A549 (cell line): ENCODE measurements around the gene LY6G5C. TPM values are rescaled to one million over a fixed set of nuclear protein-coding genes. Genes with fewer than 3 reads are reported as not detected.

Experiments used
- ATAC-seq, 2 experiments: fragments of 200-7000 bp in 1 of 2; fragments of >200 bp in 1 of 2; cut with Nextera tagmentation in 1 of 2; cut with Tn5 transposase in 1 of 2; 3 replicates each; pipeline versions ENCODE4 v1.8.0 to v1.9.1; 2018 to 2020; ENCODE audit warnings: mild to moderate bottlenecking in 1 of 2, moderate library complexity in 1 of 2
- CTCF ChIA-PET: fragments of 300-600 bp; sonication (Branson Sonifier 250); formaldehyde crosslinking; extraction: SDS; loops from one replicate; lab custom pipeline; 2021; ENCODE audit warnings: antibody characterized with exemption, inconsistent platforms; lab: Yijun Ruan, JAX
- POLR2A ChIA-PET: fragments of 350-600 bp; formaldehyde crosslinking; extraction: SDS; loops from one replicate; lab custom pipeline; 2021; ENCODE audit warnings: antibody characterized with exemption, inconsistent platforms; lab: Yijun Ruan, JAX
- DNase-seq, 2 experiments: peaks; one replicate each; pipeline versions ENCODE4 v3.0.0 to v3.0.0-alpha.2; 2011 to 2016; ENCODE audit warnings: low read depth in 1 of 2, low spot score in 1 of 2
- FAIRE-seq: peaks from 2 replicates; lab custom pipeline; 2011; peaks lifted over from hg19 to GRCh38; lab: Jason Lieb, UNC
- H3K27ac ChIP-seq, 2 experiments: fragments of >200 bp; sonication (Bioruptor Twin); formaldehyde crosslinking; 3 replicates each; pipeline ENCODE4 v1.5.1; 2016 to 2017
- H3K4me1 ChIP-seq: fragments of >200 bp; sonication (Bioruptor Twin); formaldehyde crosslinking; 3 replicates; pipeline ENCODE4 v1.6.1; 2016
- H3K4me2 ChIP-seq: fragments of >200 bp; sonication (Bioruptor Twin); formaldehyde crosslinking; 3 replicates; pipeline ENCODE4 v1.6.1; 2016
- H3K4me3 ChIP-seq: fragments of >200 bp; sonication (Bioruptor Twin); formaldehyde crosslinking; 3 replicates; pipeline ENCODE4 v1.5.1; 2016
- H3K9me3 ChIP-seq: fragments of >200 bp; sonication (Bioruptor Twin); formaldehyde crosslinking; 3 replicates; pipeline ENCODE4 v1.6.1; 2016
- CEBPB ChIP-seq, 2 experiments: fragments of >200 bp in 1 of 2; sonication (Bioruptor Twin) in 1 of 2; formaldehyde crosslinking in 1 of 2; IDR thresholded peaks; 2 replicates each; pipeline ENCODE4 v1.6.1; 2012 to 2016
- CHD2 ChIP-seq: fragments of 150-350 bp; IDR thresholded peaks from 2 replicates; pipeline ENCODE4 v1.6.1; 2014; ENCODE audit warnings: low read length; ENCODE audit not compliant: partially characterized antibody
- CTCF ChIP-seq: fragments of >200 bp; sonication (Bioruptor Twin); formaldehyde crosslinking; IDR thresholded peaks from 3 replicates; pipeline ENCODE4 v1.5.1; 2016
- FOSB ChIP-seq: fragments of 250-450 bp; sonication (Bioruptor Pico); IDR thresholded peaks from 2 replicates; pipeline ENCODE4 v1.5.0; 2020; ENCODE audit warnings: mild to moderate bottlenecking, moderate library complexity
- FOSL2 ChIP-seq, 2 experiments: fragments of 450-650 bp in 1 of 2; fragments of >200 bp in 1 of 2; sonication (Bioruptor Twin) in 1 of 2; formaldehyde crosslinking; IDR thresholded peaks; 2 replicates each; pipeline versions ENCODE4 v1.5.0 to v1.6.1; 2016 to 2020; ENCODE audit warnings: mild to moderate bottlenecking in 1 of 2, moderate library complexity in 1 of 2
- HEYL ChIP-seq: fragments of 250-450 bp; sonication (Bioruptor Pico); IDR thresholded peaks from 2 replicates; pipeline ENCODE4 v1.8.0; 2021; ENCODE audit warnings: mild to moderate bottlenecking, moderate library complexity
- HOXA7 ChIP-seq: fragments of 250-450 bp; sonication (Bioruptor Pico); IDR thresholded peaks from 2 replicates; pipeline ENCODE4 v1.5.0; 2020; ENCODE audit warnings: mild to moderate bottlenecking, moderate library complexity
- HOXB13 ChIP-seq: fragments of 250-450 bp; sonication (Bioruptor Pico); IDR thresholded peaks from 2 replicates; pipeline ENCODE4 v1.5.0; 2020; ENCODE audit warnings: low read depth, mild to moderate bottlenecking, moderate library complexity
- JUN ChIP-seq, 2 experiments: fragments of >200 bp; sonication (Bioruptor Twin); formaldehyde crosslinking; IDR thresholded peaks; 2 replicates in 1 of 2; 3 replicates in 1 of 2; pipeline ENCODE4 v1.6.1; 2016 to 2017
- JUNB ChIP-seq: fragments of >200 bp; sonication (Bioruptor Twin); formaldehyde crosslinking; IDR thresholded peaks from 2 replicates; pipeline ENCODE4 v1.6.1; 2016
- KDM1A ChIP-seq: fragments of 200-600 bp; sonication (generic); IDR thresholded peaks from 2 replicates; pipeline ENCODE4 v1.6.1; 2016; ENCODE audit warnings: low read depth, mild to moderate bottlenecking
- MAZ ChIP-seq: fragments of 150-350 bp; IDR thresholded peaks from 2 replicates; pipeline ENCODE4 v1.6.1; 2014; ENCODE audit warnings: antibody characterized with exemption, low read depth, low read length, borderline replicate concordance
- NPAS2 ChIP-seq: fragments of 250-450 bp; sonication (Bioruptor Pico); IDR thresholded peaks from 2 replicates; pipeline ENCODE4 v1.8.0; 2022; ENCODE audit warnings: mild to moderate bottlenecking, moderate library complexity, borderline replicate concordance
- POLR2A ChIP-seq: IDR thresholded peaks from 2 replicates; pipeline ENCODE4 v1.6.1; 2012; ENCODE audit warnings: mild to moderate bottlenecking, low read length
- RARB ChIP-seq: fragments of 250-450 bp; sonication (Bioruptor Pico); IDR thresholded peaks from 2 replicates; pipeline ENCODE4 v1.8.0; 2021; ENCODE audit warnings: mild to moderate bottlenecking, moderate library complexity
- SMC3 ChIP-seq: fragments of >200 bp; sonication (Bioruptor Twin); formaldehyde crosslinking; IDR thresholded peaks from 3 replicates; pipeline ENCODE4 v1.6.1; 2018; ENCODE audit warnings: inconsistent platforms
- ZC3H11A ChIP-seq: fragments of 450-650 bp; IDR thresholded peaks from 2 replicates; pipeline ENCODE4 v1.6.1; 2014; ENCODE audit warnings: antibody characterized with exemption, mild to moderate bottlenecking
- ZFP36 ChIP-seq: fragments of 450-650 bp; IDR thresholded peaks from 2 replicates; pipeline ENCODE4 v1.6.1; 2014; ENCODE audit warnings: borderline replicate concordance; ENCODE audit not compliant: partially characterized antibody
- WGBS: methylation state at CpG from one replicate; pipeline ENCODE4 v1.1.6; 2017; ENCODE audit errors: missing lambda C conversion rate; 5-methylcytosine and 5-hydroxymethylcytosine counted together
- polyA plus RNA-seq, 4 experiments: library from polyadenylated mRNA; depleted of rRNA in 3 of 4; stranded (reverse); fragments of >200 nt; fragmentation: RNase III in 1 of 4; extraction: RNeasy Plus Mini Kit Qiagen cat#74134 plus additional on column Dnase treatment in 1 of 4; gene quantifications; 2 replicates in 3 of 4; 3 replicates in 1 of 4; pipeline ENCODE4 v1.2.3, GENCODE V29; 2011 to 2017
- TF ChIP-seq, protein P1 (sequence below): fragments of 150-350 bp; IDR thresholded peaks from 2 replicates; pipeline ENCODE4 v1.6.1; 2014; ENCODE audit warnings: low read depth, mild to moderate bottlenecking, low read length
- TF ChIP-seq, protein P2 (sequence below): fragments of >200 bp; sonication (Bioruptor Twin); formaldehyde crosslinking; IDR thresholded peaks from 2 replicates; pipeline ENCODE4 v1.6.1; 2016
- TF ChIP-seq, protein P3 (sequence below): IDR thresholded peaks from 2 replicates; pipeline ENCODE4 v1.6.1; 2012; ENCODE audit warnings: low read depth, borderline replicate concordance

LY6G5C gene
- polyA plus RNA-seq, 2 of the 4 experiments (the other 2 are of a cell fraction) = 1.2 to 1.6 TPM

GRCh38 chr6:31634131-31634530 is 46.7 kb downstream of the LY6G5C start (continued):
- TF ChIP-seq ZFP36 = no peak
- no peak for TF ChIP-seq HOXA7 (CRISPR knock-in tag)
- TF ChIP-seq, protein P1, sequence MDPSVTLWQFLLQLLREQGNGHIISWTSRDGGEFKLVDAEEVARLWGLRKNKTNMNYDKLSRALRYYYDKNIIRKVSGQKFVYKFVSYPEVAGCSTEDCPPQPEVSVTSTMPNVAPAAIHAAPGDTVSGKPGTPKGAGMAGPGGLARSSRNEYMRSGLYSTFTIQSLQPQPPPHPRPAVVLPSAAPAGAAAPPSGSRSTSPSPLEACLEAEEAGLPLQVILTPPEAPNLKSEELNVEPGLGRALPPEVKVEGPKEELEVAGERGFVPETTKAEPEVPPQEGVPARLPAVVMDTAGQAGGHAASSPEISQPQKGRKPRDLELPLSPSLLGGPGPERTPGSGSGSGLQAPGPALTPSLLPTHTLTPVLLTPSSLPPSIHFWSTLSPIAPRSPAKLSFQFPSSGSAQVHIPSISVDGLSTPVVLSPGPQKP = no peak
- TF ChIP-seq RARB = no peak
- TF ChIP-seq NPAS2 (CRISPR knock-in tag) = no peak
- TF ChIP-seq JUN (IDR thresholded peaks at IDR 0.05) = no peak

DNA sequence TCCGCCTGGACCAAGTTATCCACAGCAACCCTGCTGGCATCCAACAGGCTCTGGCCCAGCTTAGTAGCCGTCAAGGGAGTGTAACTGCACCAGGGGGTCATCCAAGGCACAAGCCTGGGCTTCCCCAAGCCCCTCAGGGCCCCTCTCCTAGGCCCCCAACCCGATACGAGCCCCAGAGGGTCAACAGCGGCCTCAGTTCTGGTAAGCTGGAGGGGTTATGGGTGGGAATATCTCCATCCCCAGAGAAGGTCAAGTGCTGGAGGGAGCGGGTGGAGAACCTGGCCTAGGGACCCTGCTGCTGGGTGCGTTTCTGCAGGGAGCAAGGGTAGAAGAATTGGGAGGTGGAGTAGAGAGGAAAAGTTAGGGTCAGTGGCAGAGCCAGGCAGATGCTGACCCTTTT is 47.4 kb downstream of the LY6G5C start:
- DNase-seq (no peak), FAIRE-seq (no peak)
- TF ChIP-seq CHD2 (no peak), SMC3 (no peak), CEBPB (IDR thresholded peaks at IDR 0.05) (no peak), POLR2A (no peak), FOSB (no peak), ZC3H11A (no peak), FOSL2 (IDR thresholded peaks at IDR 0.05) (no peak), FOSL2 (CRISPR knock-in tag; IDR thresholded peaks at IDR 0.05) (no peak), KDM1A (no peak), HOXB13 (CRISPR knock-in tag) (no peak), HEYL (no peak)
- TF ChIP-seq, protein P2, sequence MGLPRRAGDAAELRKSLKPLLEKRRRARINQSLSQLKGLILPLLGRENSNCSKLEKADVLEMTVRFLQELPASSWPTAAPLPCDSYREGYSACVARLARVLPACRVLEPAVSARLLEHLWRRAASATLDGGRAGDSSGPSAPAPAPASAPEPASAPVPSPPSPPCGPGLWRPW = no peak
- TF ChIP-seq, all 56 proteins: peak for 0
- ChIA-PET CTCF (interaction anchor here (0.7 to 2.2 kb wide), 2 partner anchors 8 to 87 kb away, joined by 3 to 7 read pairs; partner anchors contain the start of genes ATP6V1G2 and NFKBIL1), POLR2A (interaction anchor here (0.8 kb wide), 1 partner anchor 11 kb away, joined by 3 read pairs; no protein-coding TSS in a partner anchor)
- Histone ChIP-seq H3K4me3 (no peak overlapping the region), H3K4me2 (no peak overlapping the region), H3K9me3 (no peaks in the 10 kb centered on the region), H3K4me1 (no peaks in the 10 kb centered on the region), H3K27ac (no peak overlapping the region)
- 95% methylated on average over 3 of the region's 7 CpGs for WGBS
- no peak for ATAC-seq

DNA sequence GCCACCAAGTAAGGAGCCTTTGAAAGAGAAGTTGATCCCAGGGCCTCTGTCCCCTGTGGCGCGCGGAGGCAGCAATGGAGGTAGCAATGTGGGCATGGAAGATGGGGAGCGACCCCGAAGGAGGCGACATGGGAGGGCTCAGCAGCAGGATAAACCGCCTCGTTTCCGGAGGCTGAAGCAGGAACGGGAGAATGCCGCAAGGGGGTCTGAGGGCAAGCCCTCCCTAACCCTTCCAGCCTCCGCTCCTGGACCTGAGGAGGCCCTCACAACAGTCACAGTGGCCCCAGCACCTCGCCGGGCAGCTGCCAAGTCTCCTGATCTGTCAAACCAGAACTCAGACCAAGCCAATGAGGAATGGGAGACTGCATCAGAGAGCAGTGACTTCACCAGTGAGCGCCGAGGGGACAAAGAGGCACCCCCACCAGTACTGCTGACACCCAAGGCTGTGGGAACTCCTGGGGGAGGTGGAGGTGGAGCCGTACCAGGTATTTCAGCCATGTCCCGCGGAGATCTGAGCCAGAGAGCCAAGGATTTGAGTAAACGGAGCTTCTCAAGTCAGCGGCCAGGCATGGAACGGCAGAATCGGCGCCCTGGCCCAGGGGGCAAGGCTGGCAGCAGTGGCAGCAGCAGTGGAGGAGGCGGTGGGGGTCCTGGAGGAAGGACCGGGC is 48.5 kb downstream of the LY6G5C start:
- FAIRE-seq = no peak
- no peak overlapping the region for H3K4me3 ChIP-seq
- no peaks in the 10 kb centered on the region for H3K9me3 ChIP-seq
- TF ChIP-seq ZC3H11A (no peak), CTCF (no peak), JUN (IDR thresholded peaks at IDR 0.05) (peak in 1 of 2 experiments; percentile 23; a peak in 1 of 5 replicates), MAZ (no peak), JUNB (no peak), NPAS2 (CRISPR knock-in tag) (no peak)
- TF ChIP-seq, protein P3, sequence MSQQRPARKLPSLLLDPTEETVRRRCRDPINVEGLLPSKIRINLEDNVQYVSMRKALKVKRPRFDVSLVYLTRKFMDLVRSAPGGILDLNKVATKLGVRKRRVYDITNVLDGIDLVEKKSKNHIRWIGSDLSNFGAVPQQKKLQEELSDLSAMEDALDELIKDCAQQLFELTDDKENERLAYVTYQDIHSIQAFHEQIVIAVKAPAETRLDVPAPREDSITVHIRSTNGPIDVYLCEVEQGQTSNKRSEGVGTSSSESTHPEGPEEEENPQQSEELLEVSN = no peak
- POLR2A ChIA-PET = interaction anchor here (0.8 kb wide), 1 partner anchor 10 kb away, joined by 3 read pairs; no protein-coding TSS in a partner anchor
- ATAC-seq = no peak
- DNase-seq = no peak
- WGBS = 93% methylated on average over 26 of the region's 26 CpGs
- H3K4me2 ChIP-seq = no peak overlapping the region
- CTCF ChIA-PET = interaction anchor here (1.0 to 2.2 kb wide), 2 partner anchors 9 to 86 kb away, joined by 4 to 7 read pairs; partner anchors contain the start of genes ATP6V1G2 and NFKBIL1
- no peaks in the 10 kb centered on the region for H3K4me1 ChIP-seq
- H3K27ac ChIP-seq = no peak overlapping the region
